Ovary (tissue), 9 donors: ENCODE data around the gene FOXD2. TPM values are rescaled to one million over a fixed set of nuclear protein-coding genes. Genes with fewer than 3 reads are reported as not detected.

Source experiments
- DNase-seq, 5 donors: peaks; one replicate each; pipeline ENCODE4 v3.0.0-alpha.2; 2019 to 2020
- H3K27ac ChIP-seq, 2 donors: fragments of 200-600 bp; one replicate each; pipeline versions ENCODE4 v1.5.1 to v1.8.0; 2019 to 2022
- H3K27me3 ChIP-seq: fragments of 200-600 bp; one replicate; pipeline ENCODE4 v1.8.0; 2022
- H3K36me3 ChIP-seq: fragments of 200-600 bp; sonication (generic); one replicate; pipeline ENCODE4 v1.5.1; 2019
- H3K4me1 ChIP-seq: one replicate; pipeline ENCODE4 v1.8.1; 2013; ENCODE audit warnings: mild to moderate bottlenecking, moderate library complexity; ENCODE audit not compliant: insufficient read depth
- H3K4me3 ChIP-seq: fragments of 200-600 bp; sonication (generic); one replicate; pipeline ENCODE4 v1.5.1; 2017
- H3K9me3 ChIP-seq, 2 donors: fragments of 200-600 bp in 1 of 2; sonication (generic) in 1 of 2; one replicate each; pipeline versions ENCODE4 v1.5.1 to v1.8.1; 2013 to 2019; ENCODE audit warnings: mild to moderate bottlenecking in 1 of 2, moderate library complexity in 1 of 2
- CTCF ChIP-seq, 3 donors: fragments of 450-650 bp in 2 of 3; fragments of 200-600 bp in 1 of 3; IDR thresholded peaks; one replicate each; pipeline versions ENCODE4 v1.5.1 to v1.8.0; 2016 to 2022; ENCODE audit warnings: antibody characterized with exemption in 3 of 3, mild to moderate bottlenecking in 1 of 3
- EP300 ChIP-seq: sonication (generic); formaldehyde crosslinking; IDR thresholded peaks from one replicate; pipeline ENCODE4 v1.6.1; 2017; ENCODE audit warnings: antibody characterized with exemption
- POLR2A ChIP-seq: fragments of 450-650 bp; IDR thresholded peaks from one replicate; pipeline ENCODE4 v1.6.1; 2017; ENCODE audit warnings: antibody characterized with exemption, mild to moderate bottlenecking, moderate library complexity
- WGBS, 3 donors: extraction: QIAGEN DNeasy Blood & Tissue Kit in 1 of 3; methylation state at CpG; one replicate each; pipeline versions ENCODE4 v1.1.5 to v1.1.7; 2013 to 2017; 5-methylcytosine and 5-hydroxymethylcytosine counted together
- intact Hi-C, 4 donors: fragments of 100-400 bp; cut with DNase I; formaldehyde crosslinking; loops; one replicate each; pipeline versions ENCODE4 v1.11.0 to v1.15.1; 2022 to 2023
- polyA plus RNA-seq, 2 donors: library from polyadenylated mRNA; stranded (reverse); fragments of 200-250 nt in 1 of 2; fragments of 350-450 nt in 1 of 2; fragmentation: Illumina TruSeq in 1 of 2; extraction: RNeasy Lipid Tissue Mini Kit (QIAGEN cat#74804) in 1 of 2; gene quantifications; one replicate each; pipeline ENCODE4 v1.2.3, GENCODE V29; 2013 to 2014
- total RNA-seq, 7 donors: library from RNA; depleted of rRNA in 2 of 7; stranded (reverse); fragments of >200 nt in 2 of 7; fragmentation: NEBNext Ultra II Directional in 3 of 7; extraction: Animal tissue kit (Norgen Biotek cat#: 25700) in 3 of 7; gene quantifications; one replicate each; pipeline versions ENCODE4 v1.1.0 to v1.2.4, GENCODE V29; 2016 to 2023
- donor health status: DM: no; HTN: no; CAD: no; lungs with moderate emphysema.
- donor health status: DM: no; HTN: no; CAD: no.
- donor health status: Bipolar disorder and iron deficiency.
- donor health status: DM: yes; HTN: yes; CAD: no.
- donor health status: DM: no; HTN: no; CAD: no.
- donor health status: DM: yes; HTN: yes; CAD: no.

Gene FOXD2
- total and polyA plus RNA-seq, 9 donors: 0.05 to 0.18 (median 0.09) TPM; not detected in 3

GRCh38 chr1:47487332-47487731 is 49.5 kb downstream of the FOXD2 start:
- intact Hi-C loops: no loop called here
- Histone ChIP-seq H3K4me1 (no peaks in the 10 kb centered on the region), H3K9me3 (no peaks in the 10 kb centered on the region), H3K4me3 (no peak overlapping the region), H3K27ac (no peak overlapping the region), H3K27me3 (no peaks in the 10 kb centered on the region), H3K36me3 (no peaks in the 10 kb centered on the region)
- TF ChIP-seq POLR2A: no peak
- TF ChIP-seq EP300: no peak
- TF ChIP-seq CTCF (IDR thresholded peaks at IDR 0.05): no peak
- DNase-seq: no peak
- WGBS, 3 donors: 90 to 96% (median 92%) methylated on average over 3 of the region's 3 CpGs

GRCh38 chr1:47487850-47488450 is 50.1 kb downstream of the FOXD2 start:
- no peak for DNase-seq
- intact Hi-C loops: no loop called here
- no peaks in the 10 kb centered on the region for H3K9me3 ChIP-seq
- no peaks in the 10 kb centered on the region for H3K4me1 ChIP-seq
- H3K4me3 ChIP-seq: no peak overlapping the region
- TF ChIP-seq CTCF (IDR thresholded peaks at IDR 0.05) (no peak), EP300 (no peak), POLR2A (no peak)
- 60 to 81% (median 68%) methylated on average over 8 of the region's 8 CpGs for WGBS, 3 donors
- H3K36me3 ChIP-seq: no peaks in the 10 kb centered on the region
- H3K27me3 ChIP-seq: no peaks in the 10 kb centered on the region
- H3K27ac ChIP-seq: no peak overlapping the region

Other genes starting within 250 kb of the FOXD2 start
- gene PDZK1IP1, start 248.0 kb upstream of the FOXD2 start, total RNA-seq: 10 to 100 TPM in 1 of 7 donors, 1 to 10 TPM in 2, under 1 TPM in 2, not detected in 2; 0.36 to 66.1 (median 3.1) TPM
- under 1 TPM; 0.42 to 0.61 TPM for gene PDZK1IP1, start 248.0 kb upstream of the FOXD2 start, polyA plus RNA-seq
- 1 to 10 TPM; 1.2 to 4.7 (median 2.1) TPM for gene TAL1, start 205.8 kb upstream of the FOXD2 start, total RNA-seq
- gene TAL1, start 205.8 kb upstream of the FOXD2 start, polyA plus RNA-seq: 1 to 10 TPM; 2.4 to 4.1 TPM
- gene STIL, start 123.9 kb upstream of the FOXD2 start, total RNA-seq: 1 to 10 TPM in 4 of 7 donors, under 1 TPM in 3; 0.60 to 2.3 (median 1.0) TPM
- 1 to 10 TPM in 1 of 2 donors, under 1 TPM in 1; 0.64 to 1.8 TPM for gene STIL, start 123.9 kb upstream of the FOXD2 start, polyA plus RNA-seq
- 10 to 100 TPM; 52.2 to 71.5 (median 64.1) TPM for gene CMPK1, start 104.3 kb upstream of the FOXD2 start, total RNA-seq
- 100 to 1,000 TPM in 1 of 2 donors, 10 to 100 TPM in 1; 38.8 to 109 TPM for gene CMPK1, start 104.3 kb upstream of the FOXD2 start, polyA plus RNA-seq
- not detected for gene FOXE3, start 21.8 kb upstream of the FOXD2 start, total RNA-seq
- gene FOXE3, start 21.8 kb upstream of the FOXD2 start, polyA plus RNA-seq: not detected